Measurements from ENCODE around the gene AP3S2.

DNA sequence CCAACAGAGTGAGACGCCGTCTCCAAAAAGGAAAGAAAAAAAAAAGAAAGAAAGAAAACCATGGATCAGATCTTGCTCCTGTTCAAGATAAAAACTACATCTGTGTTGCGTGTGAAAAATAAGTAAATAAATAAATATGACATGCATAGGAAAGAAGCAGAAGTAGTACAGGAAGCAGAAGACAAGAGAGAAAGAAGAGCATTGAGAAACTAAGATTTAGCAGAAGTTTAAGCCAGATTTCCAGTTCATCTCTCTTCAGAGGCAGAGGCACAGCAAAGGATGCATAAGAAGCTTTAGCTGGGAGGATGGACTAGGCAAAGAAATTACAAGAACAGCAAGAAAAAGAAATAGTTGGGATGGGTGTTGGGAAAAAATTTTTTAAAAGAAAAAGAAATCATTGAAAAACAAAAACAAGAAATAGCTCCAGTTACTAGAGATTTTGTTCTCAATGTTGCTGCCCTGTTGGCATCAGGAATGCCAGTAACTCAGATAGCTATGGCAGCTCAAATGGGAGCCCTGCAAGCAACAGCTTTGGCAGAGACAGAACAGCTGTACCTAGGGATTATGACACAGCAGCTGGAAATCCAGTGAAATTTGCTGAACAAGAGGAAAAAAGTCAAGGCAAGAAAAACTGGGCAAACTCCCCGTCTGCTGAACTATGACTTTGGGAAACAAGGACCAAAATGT lies 17.3 kb downstream of the AP3S2 start:
- TF ChIP-seq, protein P1, sequence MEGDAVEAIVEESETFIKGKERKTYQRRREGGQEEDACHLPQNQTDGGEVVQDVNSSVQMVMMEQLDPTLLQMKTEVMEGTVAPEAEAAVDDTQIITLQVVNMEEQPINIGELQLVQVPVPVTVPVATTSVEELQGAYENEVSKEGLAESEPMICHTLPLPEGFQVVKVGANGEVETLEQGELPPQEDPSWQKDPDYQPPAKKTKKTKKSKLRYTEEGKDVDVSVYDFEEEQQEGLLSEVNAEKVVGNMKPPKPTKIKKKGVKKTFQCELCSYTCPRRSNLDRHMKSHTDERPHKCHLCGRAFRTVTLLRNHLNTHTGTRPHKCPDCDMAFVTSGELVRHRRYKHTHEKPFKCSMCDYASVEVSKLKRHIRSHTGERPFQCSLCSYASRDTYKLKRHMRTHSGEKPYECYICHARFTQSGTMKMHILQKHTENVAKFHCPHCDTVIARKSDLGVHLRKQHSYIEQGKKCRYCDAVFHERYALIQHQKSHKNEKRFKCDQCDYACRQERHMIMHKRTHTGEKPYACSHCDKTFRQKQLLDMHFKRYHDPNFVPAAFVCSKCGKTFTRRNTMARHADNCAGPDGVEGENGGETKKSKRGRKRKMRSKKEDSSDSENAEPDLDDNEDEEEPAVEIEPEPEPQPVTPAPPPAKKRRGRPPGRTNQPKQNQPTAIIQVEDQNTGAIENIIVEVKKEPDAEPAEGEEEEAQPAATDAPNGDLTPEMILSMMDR (IDR thresholded peaks at IDR 0.05): no peak
- no peak for TF ChIP-seq EP300 (IDR thresholded peaks at IDR 0.05)
- TF ChIP-seq POLR2AphosphoS5 (IDR thresholded peaks at IDR 0.05): no peak
- no peak for TF ChIP-seq POLR2A (IDR thresholded peaks at IDR 0.05)

Data from suprapubic skin (tissue), 4 donors.